KMS-11 (cell line): Measurements from ENCODE around the gene ZNF862.

Experiments used
- H2AFZ ChIP-seq: fragments of 200-600 bp; sonication (generic); 2 replicates; pipeline ENCODE4 v1.6.1; 2016; ENCODE audit warnings: antibody characterized with exemption, mixed run types, low read depth
- H3K27ac ChIP-seq: fragments of 200-600 bp; sonication (generic); 2 replicates; pipeline ENCODE4 v1.6.1; 2016; ENCODE audit warnings: mild to moderate bottlenecking, mixed run types
- H3K27me3 ChIP-seq: fragments of 200-600 bp; sonication (generic); 2 replicates; pipeline ENCODE4 v1.6.1; 2017; ENCODE audit warnings: mild to moderate bottlenecking, low read depth, mixed run types, moderate library complexity; ENCODE audit not compliant: insufficient read depth
- H3K36me3 ChIP-seq: fragments of 200-600 bp; sonication (generic); 2 replicates; pipeline ENCODE4 v1.6.1; 2017; ENCODE audit warnings: mild to moderate bottlenecking, mixed run types; ENCODE audit not compliant: insufficient read depth
- H3K4me1 ChIP-seq: fragments of 200-600 bp; sonication (generic); 2 replicates; pipeline ENCODE4 v1.6.1; 2016; ENCODE audit warnings: mild to moderate bottlenecking, low read depth, mixed run types; ENCODE audit not compliant: poor library complexity, severe bottlenecking
- H3K4me2 ChIP-seq: fragments of 200-600 bp; sonication (generic); 2 replicates; pipeline ENCODE4 v1.7.0; 2016; ENCODE audit warnings: mild to moderate bottlenecking, mixed run types
- H3K4me3 ChIP-seq: fragments of 200-600 bp; sonication (generic); IDR thresholded peaks from 2 replicates; pipeline ENCODE4 v1.6.1; 2017; ENCODE audit warnings: low read depth, low read length, mixed read lengths; ENCODE audit not compliant: insufficient read depth
- H3K79me2 ChIP-seq: fragments of 200-600 bp; sonication (generic); 2 replicates; pipeline ENCODE4 v1.6.1; 2016; ENCODE audit warnings: low read depth, mixed run types; ENCODE audit not compliant: insufficient read depth
- H3K9ac ChIP-seq: fragments of 200-600 bp; sonication (generic); 2 replicates; pipeline ENCODE4 v1.6.1; 2016; ENCODE audit warnings: mild to moderate bottlenecking, mixed run types
- H4K20me1 ChIP-seq: fragments of 200-600 bp; sonication (generic); 2 replicates; pipeline ENCODE4 v1.6.1; 2016; ENCODE audit warnings: mild to moderate bottlenecking, mixed run types; ENCODE audit not compliant: insufficient read depth
- TF ChIP-seq, protein P1 (sequence below): fragments of 200-600 bp; sonication (generic); conservative IDR thresholded peaks from 2 replicates; pipeline ENCODE4 v1.6.1; 2017; ENCODE audit warnings: low read depth, mild to moderate bottlenecking, antibody characterized with exemption, low read length, moderate library complexity, mixed read lengths

Gene ZNF862

DNA sequence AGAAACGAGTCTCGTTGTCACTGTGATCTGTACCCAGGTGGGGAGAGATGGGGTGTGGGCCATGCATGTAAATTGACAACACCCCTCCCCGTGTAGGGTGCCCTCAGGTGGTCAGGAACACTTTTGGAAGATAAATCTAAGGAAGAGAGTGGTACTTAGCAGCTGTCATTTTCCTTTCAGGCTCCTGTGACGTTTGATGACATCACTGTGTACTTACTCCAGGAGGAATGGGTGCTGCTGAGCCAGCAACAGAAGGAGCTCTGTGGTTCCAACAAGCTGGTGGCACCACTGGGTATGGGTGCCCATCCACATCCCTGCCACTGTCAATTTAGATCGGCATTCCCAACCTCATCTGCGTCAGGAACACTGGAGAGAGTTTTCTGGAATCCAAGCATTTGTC, 6.3 kb downstream of the ZNF862 start:
- Histone ChIP-seq H3K79me2 (0 out of 2 replicates have a peak, but pooled peaks cover 2% of the 10 kb centered on the region), H3K4me1 (peaks cover 4% of the 10 kb centered on the region), H3K4me3 (no peak overlapping the region), H3K9ac (no peak overlapping the region), H4K20me1 (no peaks in the 10 kb centered on the region), H3K27me3 (no peaks in the 10 kb centered on the region), H3K27ac (no peak overlapping the region), H2AFZ (no peak overlapping the region), H3K36me3 (no peaks in the 10 kb centered on the region), H3K4me2 (no peak overlapping the region)
- TF ChIP-seq, protein P1, sequence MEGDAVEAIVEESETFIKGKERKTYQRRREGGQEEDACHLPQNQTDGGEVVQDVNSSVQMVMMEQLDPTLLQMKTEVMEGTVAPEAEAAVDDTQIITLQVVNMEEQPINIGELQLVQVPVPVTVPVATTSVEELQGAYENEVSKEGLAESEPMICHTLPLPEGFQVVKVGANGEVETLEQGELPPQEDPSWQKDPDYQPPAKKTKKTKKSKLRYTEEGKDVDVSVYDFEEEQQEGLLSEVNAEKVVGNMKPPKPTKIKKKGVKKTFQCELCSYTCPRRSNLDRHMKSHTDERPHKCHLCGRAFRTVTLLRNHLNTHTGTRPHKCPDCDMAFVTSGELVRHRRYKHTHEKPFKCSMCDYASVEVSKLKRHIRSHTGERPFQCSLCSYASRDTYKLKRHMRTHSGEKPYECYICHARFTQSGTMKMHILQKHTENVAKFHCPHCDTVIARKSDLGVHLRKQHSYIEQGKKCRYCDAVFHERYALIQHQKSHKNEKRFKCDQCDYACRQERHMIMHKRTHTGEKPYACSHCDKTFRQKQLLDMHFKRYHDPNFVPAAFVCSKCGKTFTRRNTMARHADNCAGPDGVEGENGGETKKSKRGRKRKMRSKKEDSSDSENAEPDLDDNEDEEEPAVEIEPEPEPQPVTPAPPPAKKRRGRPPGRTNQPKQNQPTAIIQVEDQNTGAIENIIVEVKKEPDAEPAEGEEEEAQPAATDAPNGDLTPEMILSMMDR, result no peak

DNA sequence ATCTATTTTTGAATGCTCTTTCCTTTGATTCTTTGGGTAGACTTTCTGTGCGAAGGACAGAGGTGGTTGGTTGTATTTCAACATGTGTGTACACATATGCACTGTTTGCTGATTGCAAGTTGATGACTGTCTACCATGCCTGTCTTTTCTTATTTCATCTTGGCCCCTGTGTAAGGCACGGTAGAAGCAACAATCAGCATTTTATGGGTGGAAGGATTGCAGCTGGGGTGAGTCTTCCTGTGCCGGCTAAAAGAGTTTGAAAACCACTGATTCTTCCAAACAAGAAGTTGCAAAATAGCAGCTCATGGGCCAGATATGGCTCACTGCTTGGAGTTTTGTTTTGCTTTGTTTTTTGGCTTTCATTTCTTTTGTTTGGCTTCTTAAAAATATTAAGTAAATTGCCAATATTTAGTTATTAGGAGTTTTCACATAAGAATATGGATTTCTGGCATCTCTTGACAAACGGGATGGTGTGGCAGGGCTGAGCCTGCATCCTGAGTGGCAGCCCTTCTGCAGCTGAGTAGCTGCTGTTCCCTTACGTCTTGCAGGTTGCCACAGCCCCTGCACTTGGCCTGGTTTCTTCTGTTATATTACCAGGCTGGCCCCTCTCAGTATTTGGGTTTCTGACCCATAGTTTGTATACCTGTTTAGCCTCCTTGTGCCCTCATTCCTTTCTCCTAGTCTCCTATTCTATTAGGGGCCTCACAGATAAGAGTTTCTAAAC, 7.2 kb downstream of the ZNF862 start:
- TF ChIP-seq, protein P1, result no peak
- no peak overlapping the region for H3K27ac ChIP-seq
- no peak overlapping the region for H3K4me3 ChIP-seq
- no peaks in the 10 kb centered on the region for H3K36me3 ChIP-seq
- no peaks in the 10 kb centered on the region for H3K79me2 ChIP-seq
- H4K20me1 ChIP-seq, result no peaks in the 10 kb centered on the region
- H3K4me1 ChIP-seq, result no peaks in the 10 kb centered on the region
- H3K27me3 ChIP-seq, result no peaks in the 10 kb centered on the region
- H3K9ac ChIP-seq, result no peak overlapping the region
- no peak overlapping the region for H3K4me2 ChIP-seq
- no peak overlapping the region for H2AFZ ChIP-seq

DNA sequence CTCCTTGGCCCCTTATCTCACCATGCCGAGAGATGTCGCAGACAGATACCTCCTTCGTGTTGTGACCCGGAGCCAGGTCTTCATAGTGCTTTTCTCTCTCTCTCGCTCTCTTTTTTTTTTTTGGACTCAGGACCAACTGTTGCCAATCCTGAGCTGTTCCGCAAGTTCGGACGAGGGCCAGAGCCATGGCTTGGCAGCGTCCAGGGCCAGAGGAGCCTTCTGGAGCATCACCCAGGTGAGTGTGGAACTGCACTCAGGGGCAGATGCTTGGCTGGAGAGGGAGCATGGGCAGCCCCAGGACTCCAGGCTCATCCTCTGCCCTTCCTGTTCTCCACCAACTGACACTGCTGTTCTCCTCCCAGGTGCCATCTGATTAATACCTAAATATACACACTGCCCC, 7.8 kb downstream of the ZNF862 start:
- Histone ChIP-seq H3K4me2 (no peak overlapping the region), H3K4me1 (no peaks in the 10 kb centered on the region)

DNA sequence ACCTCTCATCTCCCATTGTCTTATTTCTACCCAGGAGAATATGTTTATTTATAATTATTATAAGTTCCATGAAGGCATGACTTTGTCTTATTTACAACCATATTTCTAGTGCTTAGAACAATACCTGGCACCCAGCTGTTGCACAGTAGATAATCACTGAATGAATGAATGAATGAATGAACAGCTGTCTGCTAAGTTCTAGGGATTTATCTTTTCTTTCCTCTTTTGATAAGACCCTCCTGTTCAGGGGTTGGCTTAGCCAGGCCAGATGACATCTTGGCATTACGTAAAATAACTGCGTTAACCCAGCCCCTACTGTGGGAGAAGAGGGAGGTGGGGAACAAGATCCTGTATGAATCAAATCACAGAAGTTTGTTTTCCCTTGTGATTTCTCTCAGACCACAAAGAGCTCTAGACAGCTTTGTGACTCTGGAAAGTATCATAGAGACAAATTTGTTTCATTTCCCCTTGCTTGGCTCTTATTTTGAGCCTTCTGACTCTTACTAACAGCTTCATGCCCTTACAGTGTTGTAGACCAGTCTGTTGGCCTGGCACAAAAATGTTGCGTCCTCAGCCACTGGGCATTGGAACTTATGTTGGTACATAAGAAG, 8.4 kb downstream of the ZNF862 start:
- TF ChIP-seq, protein P1, result no peak
- Histone ChIP-seq H3K4me1 (no peaks in the 10 kb centered on the region), H3K36me3 (no peaks in the 10 kb centered on the region), H3K4me2 (no peak overlapping the region), H4K20me1 (no peaks in the 10 kb centered on the region), H3K27ac (no peak overlapping the region), H2AFZ (no peak overlapping the region), H3K27me3 (no peaks in the 10 kb centered on the region), H3K9ac (no peak overlapping the region), H3K79me2 (no peaks in the 10 kb centered on the region), H3K4me3 (no peak overlapping the region)

More for the DNA sequence above, 7.8 kb downstream of the ZNF862 start:
- no peak overlapping the region for H3K9ac ChIP-seq
- no peak overlapping the region for H3K27ac ChIP-seq
- no peaks in the 10 kb centered on the region for H3K79me2 ChIP-seq
- H3K4me3 ChIP-seq, result no peak overlapping the region
- no peaks in the 10 kb centered on the region for H3K36me3 ChIP-seq
- no peaks in the 10 kb centered on the region for H3K27me3 ChIP-seq
- TF ChIP-seq, protein P1, result no peak
- no peak overlapping the region for H2AFZ ChIP-seq
- H4K20me1 ChIP-seq, result no peaks in the 10 kb centered on the region
